Measurements from ENCODE around the gene DPYD.

DPYD gene

DNA sequence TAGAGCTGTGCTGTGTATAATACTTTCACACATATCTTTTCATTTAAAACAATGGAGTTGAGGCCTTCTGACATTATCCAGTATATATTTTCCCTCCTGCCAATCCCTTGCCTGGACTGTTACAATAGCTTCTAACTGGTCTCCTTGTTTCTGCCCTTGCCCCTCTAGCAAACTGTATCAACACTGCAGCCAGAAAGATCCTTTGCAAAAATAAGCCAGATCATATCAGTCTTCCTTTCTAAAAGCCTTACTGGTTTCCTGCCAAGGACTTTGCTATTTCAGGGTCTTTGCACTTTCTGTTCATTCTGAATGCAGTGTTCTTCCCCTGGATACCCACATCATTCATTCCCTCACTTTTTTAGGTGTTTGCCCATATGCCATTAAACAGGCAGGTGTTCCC is 829.2 kb downstream of the DPYD start:
- DNase-seq (ENCODE audit: low read depth) = no peak

- DNase-seq (ENCODE audit: low read depth) = no peak
Measured at GRCh38 chr1:97091263-97091662, 829.6 kb downstream of the DPYD start.

- DNase-seq (ENCODE audit: low read depth) = no peak
Measured at GRCh38 chr1:97090725-97091124, 830.1 kb downstream of the DPYD start.

- DNase-seq (ENCODE audit: low read depth) = no peak
Measured at GRCh38 chr1:97089173-97089572, 831.7 kb downstream of the DPYD start.

GRCh38 chr1:97088391-97088790 is 832.4 kb downstream of the DPYD start:
- no peak for DNase-seq (ENCODE audit: low read depth)

- no peak for DNase-seq (ENCODE audit: low read depth)
Measured at GRCh38 chr1:97084546-97084945, 836.3 kb downstream of the DPYD start.

DNA sequence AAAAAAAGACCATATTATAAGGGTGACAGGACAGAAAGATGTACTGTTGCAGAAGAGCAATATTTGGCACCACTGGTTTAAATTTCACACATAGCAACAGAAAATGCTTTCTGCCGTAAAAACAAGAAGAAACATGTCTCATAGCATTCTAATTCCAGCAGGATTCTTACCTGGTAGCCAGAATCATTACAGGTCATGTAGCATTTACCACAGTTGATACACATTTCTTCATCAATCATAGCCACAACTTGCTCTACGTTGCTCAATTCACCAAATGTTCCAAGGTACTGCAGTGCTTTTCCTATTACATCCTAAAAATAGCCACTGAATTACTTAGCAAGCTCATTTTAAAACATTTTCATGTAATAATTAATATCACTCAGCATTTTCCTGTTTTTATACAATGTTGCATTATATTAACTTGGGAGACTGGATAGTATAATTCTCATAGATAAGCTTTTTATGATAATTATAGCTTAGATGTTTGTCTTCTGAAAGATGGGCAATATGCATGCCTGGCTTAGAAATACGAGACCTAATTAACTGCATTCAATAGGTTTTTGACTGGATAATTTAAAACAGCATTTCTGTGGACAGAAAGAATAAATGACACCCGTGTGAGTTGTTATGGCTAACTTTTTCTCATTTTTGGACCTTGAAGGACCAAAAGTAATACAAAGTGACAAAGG is 838.5 kb downstream of the DPYD start:
- DNase-seq (ENCODE audit: low read depth) = no peak

- no peak for DNase-seq (ENCODE audit: low read depth)
Measured at GRCh38 chr1:97078872-97079271, 842.0 kb downstream of the DPYD start.

- DNase-seq (ENCODE audit: low read depth) = no peak
Measured at GRCh38 chr1:97077221-97077620, 843.6 kb downstream of the DPYD start.

DNA sequence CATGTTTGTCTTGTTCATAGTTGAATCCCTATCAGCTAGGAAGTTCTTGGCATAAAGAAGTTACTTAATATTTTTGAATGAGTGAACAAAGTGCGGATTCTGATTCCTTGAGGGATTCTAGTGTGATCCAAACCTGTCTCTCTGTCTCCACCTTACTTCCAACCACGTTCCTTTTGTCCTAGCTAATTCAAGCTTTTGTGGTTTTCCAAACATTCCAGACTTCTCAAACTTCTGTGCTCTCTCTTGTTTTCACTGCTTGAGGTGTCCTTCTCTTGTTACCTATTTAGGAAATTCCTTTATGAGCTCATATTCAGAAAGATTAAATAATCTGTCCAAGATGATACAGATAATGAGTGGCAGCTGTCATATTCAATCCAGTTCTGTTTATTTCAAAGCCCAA is 846.1 kb downstream of the DPYD start:
- DNase-seq (ENCODE audit: low read depth) = no peak

DNA sequence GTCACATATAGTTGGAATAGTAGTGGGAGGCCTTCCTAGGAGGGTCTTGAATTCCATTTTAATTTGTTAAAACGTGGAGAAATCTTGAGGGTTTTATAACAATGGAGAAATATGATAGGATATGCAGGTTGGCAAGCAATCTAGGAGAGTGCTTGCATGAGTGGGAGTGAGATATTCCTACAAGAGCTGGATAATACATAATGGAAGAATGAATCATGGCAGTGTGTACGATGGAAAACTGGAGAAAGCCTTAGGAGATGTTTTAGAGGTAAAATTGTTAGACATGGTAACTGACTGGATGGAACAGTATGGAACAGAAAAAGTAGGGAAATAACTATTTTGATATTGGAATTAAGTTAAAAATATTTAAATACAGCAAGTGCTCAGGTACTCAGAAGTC is 846.9 kb downstream of the DPYD start:
- DNase-seq (ENCODE audit: low read depth) = no peak

- DNase-seq (ENCODE audit: low read depth) = no peak
Measured at GRCh38 chr1:97073169-97073568, 847.7 kb downstream of the DPYD start.

DNA sequence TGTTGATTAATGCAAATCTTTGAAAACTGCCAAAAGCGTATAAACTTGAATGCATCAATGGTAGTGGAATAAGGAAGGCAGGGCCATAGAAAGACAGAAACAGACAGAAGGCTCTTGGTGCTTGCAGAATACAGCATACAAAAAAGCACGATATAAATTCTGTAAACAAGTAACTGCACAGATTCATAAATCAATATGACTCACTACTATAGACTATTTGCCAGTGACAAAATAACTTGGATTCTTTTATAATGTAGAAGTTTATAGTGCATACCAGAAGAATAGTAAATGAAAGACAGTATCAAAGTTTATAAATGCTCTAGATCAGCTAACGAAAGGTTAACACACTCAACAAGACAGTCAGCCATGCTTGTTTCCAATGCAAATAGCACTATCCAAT is 849.7 kb downstream of the DPYD start:
- no peak for DNase-seq (ENCODE audit: low read depth)

DNA sequence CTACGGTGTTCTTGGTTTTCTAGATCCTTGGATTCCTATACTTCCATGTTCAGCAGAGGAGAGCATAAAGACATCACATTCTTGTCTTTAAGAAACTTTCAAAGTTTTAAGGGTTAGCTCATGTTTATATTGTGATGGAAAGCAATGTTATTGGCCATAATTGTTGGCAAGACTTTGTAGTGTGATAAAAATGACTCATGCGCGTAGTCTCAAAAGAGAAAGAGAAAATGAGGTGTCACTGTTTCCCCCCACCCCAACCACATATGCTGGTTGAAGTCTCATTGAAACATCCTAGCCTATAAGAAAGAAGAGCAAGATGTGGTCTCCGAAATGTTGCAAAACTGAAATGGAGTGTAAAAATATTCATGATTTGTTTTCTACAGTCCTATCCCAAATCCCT is 850.5 kb downstream of the DPYD start:
- no peak for DNase-seq (ENCODE audit: low read depth)

DNA sequence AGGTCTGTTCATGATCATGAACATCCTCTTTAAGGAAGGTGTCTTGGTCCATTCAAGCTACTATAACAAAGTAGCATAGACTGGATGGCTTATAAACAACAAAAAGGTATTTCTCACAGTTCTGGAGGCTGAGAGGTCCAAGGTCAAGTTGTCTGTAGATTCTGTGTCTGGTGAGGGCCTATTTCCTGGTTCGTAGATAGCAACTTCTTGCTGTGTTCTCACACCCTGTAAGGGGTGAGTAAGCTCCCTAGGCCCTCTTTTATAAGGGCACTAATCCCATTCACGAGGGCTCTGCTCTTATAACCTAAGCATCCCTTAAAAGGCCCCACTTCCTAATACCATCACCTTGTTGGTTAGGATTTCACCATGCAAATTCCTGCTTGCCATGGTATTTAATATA is 851.5 kb downstream of the DPYD start:
- no peak for DNase-seq (ENCODE audit: low read depth)

GRCh38 chr1:97066860-97067259 is 854.0 kb downstream of the DPYD start:
- DNase-seq (ENCODE audit: low read depth) = no peak

GRCh38 chr1:97063532-97063931 is 857.3 kb downstream of the DPYD start:
- DNase-seq (ENCODE audit: low read depth) = no peak

DNA sequence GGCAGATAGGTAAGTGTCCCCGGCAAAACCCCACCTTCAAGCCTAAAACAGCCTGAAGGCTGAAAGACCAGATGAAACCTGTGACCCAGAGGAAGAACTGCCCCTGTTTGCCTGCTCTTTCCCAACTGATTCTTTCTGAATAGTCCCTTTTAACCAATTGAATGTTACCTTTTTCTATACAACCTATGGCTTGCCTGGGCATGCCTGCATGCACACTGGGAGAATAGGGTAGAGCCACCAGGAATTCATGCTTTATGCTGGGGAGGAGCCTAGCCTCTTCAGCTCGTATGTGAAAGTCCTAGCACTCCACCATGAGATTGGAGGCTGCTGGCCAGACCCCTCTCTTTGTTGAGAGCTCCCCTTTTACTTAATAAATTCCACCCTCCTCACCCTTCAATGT is 859.2 kb downstream of the DPYD start:
- DNase-seq (ENCODE audit: low read depth) = no peak

DNA sequence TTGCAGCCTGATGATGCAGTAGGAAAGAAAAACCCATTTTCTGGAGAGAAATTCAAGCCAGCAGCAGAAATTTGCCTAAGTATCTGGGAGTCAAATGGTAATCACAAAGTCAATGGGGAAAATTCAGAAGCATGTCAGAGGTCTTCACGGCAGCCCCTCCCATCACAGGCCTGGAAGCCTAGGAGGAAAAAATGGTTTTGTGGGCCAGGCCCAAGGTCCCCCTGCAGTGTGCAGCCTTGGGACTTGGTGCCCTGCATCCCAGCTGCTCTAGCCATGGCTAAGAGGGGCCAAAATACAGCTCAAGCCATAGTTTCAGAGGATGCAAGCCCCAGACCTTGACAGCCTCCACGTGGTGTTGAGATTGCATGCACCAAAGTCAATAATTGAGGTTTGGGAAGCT is 864.4 kb downstream of the DPYD start:
- no peak for DNase-seq (ENCODE audit: low read depth)

DNA sequence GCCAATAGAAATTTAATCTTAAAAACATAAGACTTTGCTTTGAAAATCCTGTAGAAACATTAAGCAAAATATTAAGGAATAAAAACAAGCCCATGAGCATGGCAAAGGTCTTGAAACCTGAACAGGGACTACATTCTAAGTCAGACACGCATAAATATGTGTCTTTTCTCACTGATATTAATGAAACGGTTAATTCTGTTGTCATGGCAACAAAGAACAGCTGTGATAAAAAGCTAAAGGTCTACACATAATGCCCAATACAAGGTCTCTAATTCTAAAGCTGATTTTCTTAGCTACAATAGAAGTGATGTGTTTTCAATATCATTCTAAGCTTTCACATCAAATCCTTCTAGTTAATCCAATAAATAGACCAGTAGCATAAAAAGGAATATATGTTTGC is 867.6 kb downstream of the DPYD start:
- no peak for DNase-seq (ENCODE audit: low read depth)

- no peak for DNase-seq (ENCODE audit: low read depth)
Measured at GRCh38 chr1:97051823-97052222, 869.0 kb downstream of the DPYD start.

- no peak for DNase-seq (ENCODE audit: low read depth)
Measured at GRCh38 chr1:97050506-97050905, 870.3 kb downstream of the DPYD start.

- DNase-seq (ENCODE audit: low read depth) = no peak
Measured at GRCh38 chr1:97047421-97047793, 873.4 kb downstream of the DPYD start.

DNA sequence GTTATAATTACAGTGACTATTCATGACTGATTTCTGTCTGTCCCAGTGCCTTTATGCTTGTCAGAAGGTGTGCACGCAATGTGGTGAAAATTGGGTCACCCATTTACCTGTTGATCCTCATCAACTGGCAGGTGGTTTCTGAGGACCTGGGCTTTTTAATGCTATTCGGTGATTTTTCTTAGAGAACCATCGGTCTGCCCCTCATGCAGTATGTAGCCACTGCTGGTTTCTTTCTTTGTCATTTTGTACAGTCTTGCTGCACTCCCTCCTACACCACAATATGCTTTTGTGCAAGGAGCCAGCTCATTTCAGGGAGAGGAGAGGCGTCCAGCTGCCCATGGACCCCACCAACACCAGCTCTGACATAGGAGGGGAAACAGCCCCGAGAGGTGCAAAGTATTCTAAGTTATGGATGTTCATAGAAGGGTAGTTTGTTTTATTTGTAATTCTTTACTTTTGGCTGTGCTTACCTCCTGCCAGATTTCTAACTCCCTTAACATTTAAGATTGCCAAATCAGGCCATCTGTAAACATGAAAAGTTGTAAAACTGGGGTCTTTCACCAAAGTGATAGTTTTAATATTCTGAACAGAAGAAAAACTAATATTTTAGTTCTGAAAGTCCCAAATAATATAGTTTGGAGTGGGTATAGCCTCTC is 873.9 kb downstream of the DPYD start:
- no peak for DNase-seq (ENCODE audit: low read depth)
